G401.6 (cell line): ENCODE measurements around the gene SKOR2.

Source experiments
- FAIRE-seq: peaks from 2 replicates; lab custom pipeline; 2012; peaks lifted over from hg19 to GRCh38; lab: Jason Lieb, UNC

The SKOR2 gene

GRCh38 chr18:47251289-47252120 lies at the start of gene SKOR2:
SKOR2 (minus strand) TSS chr18:47251660; CDS start chr18:47249183, 2,477 bp downstream.
- FAIRE-seq: no peak

- no peak for FAIRE-seq
Observed at GRCh38 chr18:47296462-47296861, 45.0 kb upstream of the SKOR2 start.

GRCh38 chr18:47294801-47295200 lies 43.3 kb upstream of the SKOR2 start:
- no peak for FAIRE-seq

GRCh38 chr18:47288741-47289140 lies 37.3 kb upstream of the SKOR2 start:
- FAIRE-seq: no peak

- no peak for FAIRE-seq
Observed at GRCh38 chr18:47287911-47288585, 36.6 kb upstream of the SKOR2 start.

- FAIRE-seq: no peak
Observed at GRCh38 chr18:47286776-47287410, 35.4 kb upstream of the SKOR2 start.

- FAIRE-seq: no peak
Observed at GRCh38 chr18:47285456-47285855, 34.0 kb upstream of the SKOR2 start.

GRCh38 chr18:47284721-47285395 lies 33.4 kb upstream of the SKOR2 start:
- no peak for FAIRE-seq

- FAIRE-seq: peak; percentile 37
Observed at GRCh38 chr18:47283476-47283875, 32.0 kb upstream of the SKOR2 start.

GRCh38 chr18:47280121-47280520 lies 28.7 kb upstream of the SKOR2 start:
- no peak for FAIRE-seq

- no peak for FAIRE-seq
Observed at GRCh38 chr18:47274961-47275360, 23.5 kb upstream of the SKOR2 start.

- no peak for FAIRE-seq
Observed at GRCh38 chr18:47265197-47265596, 13.7 kb upstream of the SKOR2 start.

GRCh38 chr18:47264308-47264700 lies 12.8 kb upstream of the SKOR2 start:
- FAIRE-seq: no peak

- no peak for FAIRE-seq
Observed at GRCh38 chr18:47263430-47264307, 12.2 kb upstream of the SKOR2 start.

- no peak for FAIRE-seq
Observed at GRCh38 chr18:47263150-47263429, 11.6 kb upstream of the SKOR2 start.

- no peak for FAIRE-seq
Observed at GRCh38 chr18:47262301-47263149, 11.1 kb upstream of the SKOR2 start.

GRCh38 chr18:47261902-47262300 lies 10.4 kb upstream of the SKOR2 start:
- FAIRE-seq: no peak

GRCh38 chr18:47260924-47261701 lies 9.7 kb upstream of the SKOR2 start:
- no peak for FAIRE-seq

- FAIRE-seq: no peak
Observed at GRCh38 chr18:47260120-47260923, 8.9 kb upstream of the SKOR2 start.
